HepG2 (cell line): Measurements from ENCODE around the gene DENND5A. TPM values are rescaled to one million over a fixed set of nuclear protein-coding genes. Genes with fewer than 3 reads are reported as not detected.

Experiments used
- ATAC-seq: fragments of 200-7000 bp; cut with Tn5 transposase; 3 replicates; pipeline ENCODE4 v1.9.1; 2020; ENCODE audit warnings: mild to moderate bottlenecking, moderate library complexity
- BruUV-seq: library from RNA; stranded (reverse); fragments of 400-500 nt; replicated peaks from 2 replicates; lab custom pipeline; 2021; lab: Mats Ljungman, UMichigan
- CTCF ChIA-PET: fragments of 300-600 bp; formaldehyde crosslinking; extraction: SDS; loops from one replicate; lab custom pipeline; 2021; ENCODE audit warnings: low total read pairs, inconsistent platforms, low intra/inter-chr PET ratio; lab: Yijun Ruan, JAX
- POLR2A ChIA-PET: fragments of 350-600 bp; sonication (Branson Sonifier 250); formaldehyde crosslinking; loops from one replicate; lab custom pipeline; 2020; ENCODE audit warnings: antibody characterized with exemption, inconsistent platforms; lab: Yijun Ruan, JAX
- DNase-seq: peaks from one replicate; pipeline ENCODE4 v3.0.0-alpha.2; 2015; ENCODE audit warnings: low spot score
- FAIRE-seq: peaks from 3 replicates; lab custom pipeline; 2011; peaks lifted over from hg19 to GRCh38; lab: Jason Lieb, UNC
- H2AFZ ChIP-seq: one replicate; pipeline ENCODE4 v1.6.1; 2011; ENCODE audit warnings: low read length, inconsistent platforms
- H3K27ac ChIP-seq: fragments of 300-600 bp; 3 replicates; pipeline ENCODE4 v1.8.0; 2011; ENCODE audit warnings: mixed run types, mild to moderate bottlenecking, mixed read lengths, low read length, inconsistent platforms; ENCODE audit not compliant: insufficient read depth; ENCODE audit errors: extremely low read length
- H3K27me3 ChIP-seq, 2 experiments: fragments of 200-600 bp in 1 of 2; 2 replicates in 1 of 2; 3 replicates in 1 of 2; pipeline versions ENCODE4 v1.6.0 to v1.8.0; 2011; ENCODE audit warnings: low read length in 2 of 2, mild to moderate bottlenecking in 2 of 2, moderate library complexity in 2 of 2, inconsistent platforms in 1 of 2; ENCODE audit not compliant: insufficient read depth in 2 of 2, control insufficient read depth in 1 of 2
- H3K36me3 ChIP-seq, 2 experiments: fragments of 200-600 bp in 1 of 2; replicated peaks in 1 of 2; 2 replicates in 1 of 2; 3 replicates in 1 of 2; pipeline versions ENCODE4 v1.5.1 to v1.8.0; 2011; ENCODE audit warnings: low read length in 2 of 2, inconsistent platforms in 1 of 2; ENCODE audit not compliant: insufficient read depth in 2 of 2, control insufficient read depth in 1 of 2
- H3K4me1 ChIP-seq: 2 replicates; pipeline ENCODE4 v1.5.1; 2012; ENCODE audit warnings: low read length, inconsistent platforms; ENCODE audit not compliant: insufficient read depth
- H3K4me2 ChIP-seq: 2 replicates; pipeline ENCODE4 v1.6.0; 2011; ENCODE audit warnings: low read depth, low read length, inconsistent platforms
- H3K4me3 ChIP-seq, 3 experiments: fragments of 200-600 bp in 1 of 3; sonication (generic), shearing (Covaris generic) in 1 of 3; replicated peaks in 1 of 3; 2 replicates each; pipeline ENCODE4 v1.5.1; 2011 to 2016; ENCODE audit warnings: low read length in 3 of 3, inconsistent platforms in 2 of 3, low read depth in 2 of 3, mild to moderate bottlenecking in 2 of 3, control low read depth in 1 of 3, mixed read lengths in 1 of 3; ENCODE audit not compliant: insufficient read depth in 1 of 3
- H3K79me2 ChIP-seq: one replicate; pipeline ENCODE4 v1.6.1; 2011; ENCODE audit warnings: low read length, inconsistent platforms; ENCODE audit not compliant: insufficient read depth
- H3K9ac ChIP-seq: 2 replicates; pipeline ENCODE4 v1.6.0; 2011; ENCODE audit warnings: mild to moderate bottlenecking, low read depth, low read length, inconsistent platforms; ENCODE audit not compliant: insufficient read depth
- H3K9me3 ChIP-seq: 2 replicates; pipeline ENCODE4 v1.5.1; 2012; ENCODE audit warnings: mild to moderate bottlenecking, low read length
- H4K20me1 ChIP-seq: 2 replicates; pipeline ENCODE4 v1.6.0; 2011; ENCODE audit warnings: inconsistent platforms, mild to moderate bottlenecking, low read length, moderate library complexity; ENCODE audit not compliant: insufficient read depth
- ATF7-NPFF ChIP-seq: sonication (generic); formaldehyde crosslinking; IDR thresholded peaks from 2 replicates; pipeline ENCODE4 v1.8.1; 2023; ENCODE audit warnings: mild to moderate bottlenecking, low read depth, missing genetic modification reagents, moderate library complexity
- EHMT2 ChIP-seq: fragments of 200-600 bp; sonication (generic); IDR thresholded peaks from 2 replicates; pipeline ENCODE4 v1.7.0; 2017; ENCODE audit warnings: antibody characterized with exemption, low read depth, low read length, borderline replicate concordance
- GTF2F1 ChIP-seq: fragments of 150-350 bp; IDR thresholded peaks from 2 replicates; pipeline ENCODE4 v1.6.1; 2014; ENCODE audit warnings: low read length
- HDAC1 ChIP-seq: sonication (generic); formaldehyde crosslinking; IDR thresholded peaks from 2 replicates; pipeline ENCODE4 v1.5.1; 2020; ENCODE audit warnings: mild to moderate bottlenecking, missing genetic modification reagents
- HES4 ChIP-seq: sonication (generic); formaldehyde crosslinking; IDR thresholded peaks from 2 replicates; pipeline ENCODE4 v1.9.0; 2021; ENCODE audit warnings: mild to moderate bottlenecking, missing genetic modification reagents, borderline replicate concordance
- HOXA9 ChIP-seq: sonication (generic); formaldehyde crosslinking; IDR thresholded peaks from 2 replicates; pipeline ENCODE4 v1.8.1; 2022; ENCODE audit warnings: missing genetic modification reagents, mild to moderate bottlenecking, moderate library complexity, borderline replicate concordance
- IKZF5 ChIP-seq: IDR thresholded peaks from 2 replicates; pipeline ENCODE4 v1.6.1; 2018; ENCODE audit warnings: missing genetic modification reagents, mild to moderate bottlenecking, missing compliant biosample characterization
- KDM3A ChIP-seq: IDR thresholded peaks from 2 replicates; pipeline ENCODE4 v1.6.1; 2018; ENCODE audit warnings: low read depth, missing compliant biosample characterization
- NONO ChIP-seq, 2 experiments: fragments of 450-650 bp in 1 of 2; sonication (generic) in 1 of 2; formaldehyde crosslinking in 1 of 2; IDR thresholded peaks in 1 of 2; conservative IDR thresholded peaks in 1 of 2; 2 replicates each; pipeline versions ENCODE4 v1.6.1 to v1.8.0; 2017 to 2022; ENCODE audit warnings: mild to moderate bottlenecking in 1 of 2, missing genetic modification reagents in 1 of 2, moderate library complexity in 1 of 2
- ZFP62 ChIP-seq: sonication (generic); formaldehyde crosslinking; IDR thresholded peaks from 2 replicates; pipeline ENCODE4 v1.4.0; 2020; ENCODE audit warnings: missing genetic modification reagents
- ZNF30 ChIP-seq: sonication (generic); formaldehyde crosslinking; IDR thresholded peaks from 2 replicates; pipeline ENCODE4 v1.5.0; 2020; ENCODE audit warnings: mild to moderate bottlenecking, missing genetic modification reagents
- ZNF704 ChIP-seq: sonication (generic); formaldehyde crosslinking; IDR thresholded peaks from 2 replicates; pipeline ENCODE4 v1.8.1; 2023; ENCODE audit warnings: mild to moderate bottlenecking, inconsistent platforms, moderate library complexity, missing genetic modification reagents, borderline replicate concordance
- ZNF761 ChIP-seq: sonication (generic); formaldehyde crosslinking; conservative IDR thresholded peaks from 2 replicates; pipeline ENCODE4 v1.4.0; 2020; ENCODE audit warnings: mild to moderate bottlenecking, missing genetic modification reagents
- ZNF777 ChIP-seq: sonication (generic); formaldehyde crosslinking; IDR thresholded peaks from 2 replicates; pipeline ENCODE4 v1.4.0; 2020; ENCODE audit warnings: missing genetic modification reagents
- WGBS: methylation state at CpG from one replicate; pipeline ENCODE4 v1.1.6; 2017; ENCODE audit warnings: low lambda C conversion rate; 5-methylcytosine and 5-hydroxymethylcytosine counted together
- in situ Hi-C: cut with HindIII; loops from 2 replicates; pipeline ENCODE4 v1.10.0; 2017; ENCODE audit warnings: low pct_unique_long_range_greater_than_20kb; ENCODE audit not compliant: extremely low pct_ligation_motif_present
- intact Hi-C: fragments of 100-400 bp; cut with micrococcal nuclease; formaldehyde crosslinking; loops from one replicate; pipeline ENCODE4 v1.10.0; 2022; ENCODE audit not compliant: unreplicated experiment
- polyA plus RNA-seq, 8 experiments: library from polyadenylated mRNA; depleted of rRNA in 3 of 8; stranded (reverse) in 7 of 8; unstranded in 1 of 8; fragments of >200 nt; fragmentation: Illumina TruSeq in 4 of 8; extraction: Trizol in 4 of 8; gene quantifications; 2 replicates each; pipeline versions ENCODE4 v1.2.1 to v1.2.3, GENCODE V29; 2011 to 2016; ENCODE audit warnings: low read depth in 4 of 8, missing spikeins in 1 of 8, mixed read lengths in 1 of 8; ENCODE audit not compliant: insufficient read depth in 1 of 8
- total RNA-seq, 5 experiments: library from RNA; depleted of rRNA; stranded (reverse); fragments of >200 nt; fragmentation: Illumina TruSeq; extraction: Trizol; gene quantifications; 2 replicates each; pipeline ENCODE4 v1.2.3, GENCODE V29; 2016; ENCODE audit warnings: low read depth in 1 of 5
- TF ChIP-seq, protein P1 (sequence below): IDR thresholded peaks from 2 replicates; pipeline ENCODE4 v1.6.1; 2016; ENCODE audit warnings: mild to moderate bottlenecking

Gene DENND5A
- total and polyA plus RNA-seq, 2 of the 13 experiments (the other 11 are each of a cell fraction or from before 2014, with no cell fraction given): 63.3 to 145 TPM

GRCh38 chr11:9264316-9265210 lies 587 bp downstream of the DENND5A start:
- no peak for FAIRE-seq
- H2AFZ ChIP-seq: no peak overlapping the region
- H3K9me3 ChIP-seq: no peaks in the 10 kb centered on the region
- H3K4me3 ChIP-seq: peak overlapping the region; percentile 87 to 96 (median 94)
- BruUV-seq: no TSS peak
- peak overlapping the region; percentile 69 for H3K4me2 ChIP-seq
- H3K27ac ChIP-seq: peak overlapping the region; percentile 74
- H3K4me1 ChIP-seq: peaks cover 54% of the 10 kb centered on the region
- CTCF ChIA-PET: no interaction called here
- POLR2A ChIA-PET: interaction anchor here (0.7 to 3.1 kb wide), 14 partner anchors 7 to 197 kb away, joined by 3 to 23 read pairs (median 4); partner anchors contain the start of genes IPO7, TMEM41B and ZNF143
- peaks cover 39% of the 10 kb centered on the region for H4K20me1 ChIP-seq
- no peaks in the 10 kb centered on the region for H3K36me3 ChIP-seq
- in situ Hi-C loops: no loop called here
- peaks cover 48% of the 10 kb centered on the region for H3K79me2 ChIP-seq
- H3K27me3 ChIP-seq: no peaks in the 10 kb centered on the region; a peak in 1 of 5 replicates
- no peak for DNase-seq
- H3K9ac ChIP-seq: peak overlapping the region; percentile 88
- peak; percentile 9 for ATAC-seq
- 2% methylated on average over 16 of the region's 76 CpGs for WGBS
- intact Hi-C loops: loop anchor here (5.0 to 10.0 kb wide), 3 partner anchors 48 to 120 kb away; partner anchors contain the start of genes IPO7 and TMEM41B
- TF ChIP-seq KDM3A (CRISPR knock-in tag) (no peak), ZFP62 (no peak), EHMT2 (no peak), HES4 (peak; percentile 0; the same call in 1 of the 2 replicates), NONO (IDR thresholded peaks at IDR 0.05) (no peak), NONO (CRISPR knock-in tag; conservative IDR thresholded peaks at IDR 0.05) (0 out of 2 replicates have a peak, but pooled peaks have one; percentile 6), ZNF704 (CRISPR knock-in tag) (no peak), HOXA9 (0 out of 2 replicates have a peak, but pooled peaks have one; percentile 21), HDAC1 (CRISPR knock-in tag) (peak; percentile 41; the same call in 1 of the 2 replicates), IKZF5 (CRISPR knock-in tag) (no peak), ZNF30 (CRISPR knock-in tag) (no peak), ZNF761 (no peak; the same call in 1 of the 2 replicates), ATF7-NPFF (CRISPR knock-in tag) (0 out of 2 replicates have a peak, but pooled peaks have one; percentile 0), GTF2F1 (no peak), ZNF777 (CRISPR knock-in tag) (peak; percentile 87)
- TF ChIP-seq, protein P1, sequence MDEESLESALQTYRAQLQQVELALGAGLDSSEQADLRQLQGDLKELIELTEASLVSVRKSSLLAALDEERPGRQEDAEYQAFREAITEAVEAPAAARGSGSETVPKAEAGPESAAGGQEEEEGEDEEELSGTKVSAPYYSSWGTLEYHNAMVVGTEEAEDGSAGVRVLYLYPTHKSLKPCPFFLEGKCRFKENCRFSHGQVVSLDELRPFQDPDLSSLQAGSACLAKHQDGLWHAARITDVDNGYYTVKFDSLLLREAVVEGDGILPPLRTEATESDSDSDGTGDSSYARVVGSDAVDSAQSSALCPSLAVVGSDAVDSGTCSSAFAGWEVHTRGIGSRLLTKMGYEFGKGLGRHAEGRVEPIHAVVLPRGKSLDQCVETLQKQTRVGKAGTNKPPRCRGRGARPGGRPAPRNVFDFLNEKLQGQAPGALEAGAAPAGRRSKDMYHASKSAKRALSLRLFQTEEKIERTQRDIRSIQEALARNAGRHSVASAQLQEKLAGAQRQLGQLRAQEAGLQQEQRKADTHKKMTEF: no peak
